ENCODE data around the gene UGT1A5. TPM values are rescaled to one million over a fixed set of nuclear protein-coding genes. Genes with fewer than 3 reads are reported as not detected.

UGT1A5 gene
- not detected for total RNA-seq
- long read RNA-seq, result 0 reads

DNA sequence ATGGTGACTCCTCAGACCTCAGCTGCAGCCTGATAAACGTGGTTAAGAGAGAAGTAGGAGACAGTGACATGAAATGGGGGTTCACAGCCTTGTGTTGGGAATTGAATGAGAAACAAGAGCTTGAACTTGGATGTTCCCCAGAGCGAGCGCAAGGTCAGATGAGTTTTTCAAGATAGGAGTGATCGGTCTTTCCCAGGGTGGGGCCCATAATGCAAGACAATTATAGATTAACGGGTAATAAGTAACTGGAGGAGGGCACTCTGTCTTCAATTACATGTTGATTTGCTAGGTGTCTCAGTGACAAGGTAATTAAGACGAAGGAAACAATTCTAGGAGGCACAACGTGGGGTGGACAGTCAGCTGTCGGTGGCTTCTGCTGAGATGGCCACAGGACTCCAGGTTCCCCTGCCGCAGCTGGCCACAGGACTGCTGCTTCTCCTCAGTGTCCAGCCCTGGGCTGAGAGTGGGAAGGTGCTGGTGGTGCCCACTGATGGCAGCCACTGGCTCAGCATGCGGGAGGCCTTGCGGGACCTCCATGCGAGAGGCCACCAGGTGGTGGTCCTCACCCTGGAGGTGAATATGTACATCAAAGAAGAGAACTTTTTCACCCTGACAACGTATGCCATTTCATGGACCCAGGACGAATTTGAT, at the start of gene UGT1A5:
UGT1A5 (plus strand) TSS at position 297 of the 651 bp plus-strand sequence; CDS start at position 382, 85 bp downstream.
- no peak for TF ChIP-seq CTCF (IDR thresholded peaks at IDR 0.05)
- Histone ChIP-seq H3K27me3 (no peaks in the 10 kb centered on the region), H3K36me3 (no peaks in the 10 kb centered on the region), H3K27ac (no peak within 1 kb of the TSS), H3K4me3 (no peak within 1 kb of the TSS), H3K4me1 (no peaks in the 10 kb centered on the region), H3K9me3 (no peaks in the 10 kb centered on the region)
- DNase-seq, result no peak
- ATAC-seq, result no peak
- intact Hi-C loops (cut with DNase I), result no loop called here

- intact Hi-C loops (cut with DNase I), result no loop called here
- Histone ChIP-seq H3K36me3 (no peaks in the 10 kb centered on the region), H3K4me1 (no peaks in the 10 kb centered on the region), H3K27me3 (no peaks in the 10 kb centered on the region), H3K27ac (no peak overlapping the region), H3K4me3 (no peak overlapping the region), H3K9me3 (no peaks in the 10 kb centered on the region)
- no peak for DNase-seq
- no peak for TF ChIP-seq CTCF (IDR thresholded peaks at IDR 0.05)
- no peak for ATAC-seq
Observed at GRCh38 chr2:233663911-233664310, 48.8 kb upstream of the UGT1A5 start.

DNA sequence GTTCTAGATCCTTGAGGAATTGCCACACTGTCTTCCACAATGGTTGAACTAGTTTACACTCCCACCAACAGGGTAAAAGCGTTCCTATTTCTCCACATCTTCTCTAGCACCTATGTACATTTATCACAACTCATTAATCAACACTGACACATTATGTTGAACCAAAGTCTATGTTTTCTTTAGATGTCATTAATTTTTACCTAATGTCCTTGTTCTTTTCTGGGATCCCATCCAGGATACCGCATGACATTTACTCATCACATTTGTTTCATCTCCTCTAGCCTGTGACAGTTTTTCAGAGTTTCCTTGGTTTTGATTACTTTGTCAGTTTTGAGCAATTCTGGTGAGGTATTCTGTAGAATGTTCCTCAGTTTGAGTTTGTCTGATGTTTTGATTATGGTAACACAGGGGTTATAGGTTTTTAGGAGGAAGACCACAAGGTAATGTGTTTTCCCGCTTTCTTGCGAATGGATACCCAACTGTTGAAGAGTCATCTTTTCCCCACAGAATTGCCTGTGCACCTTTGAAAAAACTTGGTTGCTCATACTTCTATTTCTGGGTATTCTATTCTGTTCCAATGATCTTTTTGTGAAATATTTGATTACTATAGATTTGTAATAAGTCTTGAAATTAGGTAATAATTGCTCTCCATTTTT, 44.0 kb upstream of the UGT1A5 start:
- H3K36me3 ChIP-seq, result no peaks in the 10 kb centered on the region
- no peak for TF ChIP-seq CTCF (IDR thresholded peaks at IDR 0.05)
- no peak for ATAC-seq

DNA sequence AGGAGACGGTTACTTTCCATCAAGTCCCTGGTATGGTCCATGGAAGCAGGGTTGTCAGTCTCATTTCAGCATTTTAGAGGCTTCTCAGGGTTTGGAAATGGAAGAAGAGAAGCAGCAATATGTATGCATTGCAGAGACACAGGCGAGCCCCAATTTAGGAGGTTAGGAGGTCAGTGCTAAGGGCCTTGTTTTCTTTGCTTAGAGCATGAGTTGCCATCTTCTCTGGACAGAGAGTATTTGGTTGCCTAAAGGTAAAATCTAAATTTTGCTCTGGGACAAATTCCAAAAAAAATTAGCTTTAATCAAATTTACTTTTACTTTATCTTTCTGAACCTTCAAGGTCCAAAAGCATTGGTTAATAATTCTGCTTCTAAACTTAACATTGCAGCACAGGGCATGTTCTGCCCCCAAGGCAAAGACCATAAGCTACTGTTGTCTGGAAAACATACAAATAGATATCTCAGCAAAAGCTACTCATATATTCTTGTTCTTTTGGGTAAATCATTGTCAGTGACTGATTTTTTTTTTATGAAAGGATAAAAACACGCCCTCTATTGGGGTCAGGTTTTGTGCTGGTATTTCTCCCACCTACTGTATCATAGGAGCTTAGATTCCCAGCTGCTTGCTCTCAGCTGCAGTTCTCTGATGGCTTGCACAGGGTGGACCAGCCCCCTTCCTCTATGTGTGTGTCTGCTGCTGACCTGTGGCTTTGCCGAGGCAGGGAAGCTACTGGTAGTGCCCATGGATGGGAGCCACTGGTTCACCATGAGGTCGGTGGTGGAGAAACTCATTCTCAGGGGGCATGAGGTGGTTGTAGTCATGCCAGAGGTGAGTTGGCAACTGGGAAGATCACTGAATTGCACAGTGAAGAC, 41.2 kb upstream of the UGT1A5 start, which contains the start of gene UGT1A9:
UGT1A9 (plus strand) TSS at position 609 of the 872 bp plus-strand sequence; CDS start at position 646, 37 bp downstream.
- TF ChIP-seq CTCF (IDR thresholded peaks at IDR 0.05), result no peak
- Histone ChIP-seq H3K27ac (no peak within 1 kb of the TSS), H3K4me3 (no peak within 1 kb of the TSS), H3K27me3 (no peaks in the 10 kb centered on the region), H3K36me3 (no peaks in the 10 kb centered on the region), H3K4me1 (no peaks in the 10 kb centered on the region), H3K9me3 (no peaks in the 10 kb centered on the region)
- intact Hi-C loops (cut with DNase I), result no loop called here
- ATAC-seq, result no peak
- no peak for DNase-seq

More for the DNA sequence above, 44.0 kb upstream of the UGT1A5 start:
- H3K27ac ChIP-seq, result no peak overlapping the region
- no peaks in the 10 kb centered on the region for H3K4me1 ChIP-seq
- H3K27me3 ChIP-seq, result no peaks in the 10 kb centered on the region
- no peaks in the 10 kb centered on the region for H3K9me3 ChIP-seq
- no peak overlapping the region for H3K4me3 ChIP-seq
- no peak for DNase-seq
- intact Hi-C loops (cut with DNase I), result no loop called here

- no peaks in the 10 kb centered on the region for H3K4me1 ChIP-seq
- H3K27ac ChIP-seq, result no peak overlapping the region
- DNase-seq (no peak), ATAC-seq (no peak)
- no peaks in the 10 kb centered on the region for H3K36me3 ChIP-seq
- no peak for TF ChIP-seq CTCF (IDR thresholded peaks at IDR 0.05)
- no peak overlapping the region for H3K4me3 ChIP-seq
- intact Hi-C loops (cut with DNase I), result no loop called here
- no peaks in the 10 kb centered on the region for H3K9me3 ChIP-seq
- H3K27me3 ChIP-seq, result no peaks in the 10 kb centered on the region
Observed at GRCh38 chr2:233672886-233673285, 39.8 kb upstream of the UGT1A5 start.

Data from upper lobe of right lung (tissue), 1 donor.